ENCODE data around the gene VAV1. TPM values are rescaled to one million over a fixed set of nuclear protein-coding genes. Genes with fewer than 3 reads are reported as not detected.

Gene VAV1
- polyA plus RNA-seq, 3 donors: 1.2 to 6.3 (median 6.0) TPM

GRCh38 chr19:6801485-6802086 is 29.1 kb downstream of the VAV1 start:
- 4 to 9% (median 8%) methylated on average over 18 to 19 of the region's 19 CpGs for WGBS, 3 donors

DNA sequence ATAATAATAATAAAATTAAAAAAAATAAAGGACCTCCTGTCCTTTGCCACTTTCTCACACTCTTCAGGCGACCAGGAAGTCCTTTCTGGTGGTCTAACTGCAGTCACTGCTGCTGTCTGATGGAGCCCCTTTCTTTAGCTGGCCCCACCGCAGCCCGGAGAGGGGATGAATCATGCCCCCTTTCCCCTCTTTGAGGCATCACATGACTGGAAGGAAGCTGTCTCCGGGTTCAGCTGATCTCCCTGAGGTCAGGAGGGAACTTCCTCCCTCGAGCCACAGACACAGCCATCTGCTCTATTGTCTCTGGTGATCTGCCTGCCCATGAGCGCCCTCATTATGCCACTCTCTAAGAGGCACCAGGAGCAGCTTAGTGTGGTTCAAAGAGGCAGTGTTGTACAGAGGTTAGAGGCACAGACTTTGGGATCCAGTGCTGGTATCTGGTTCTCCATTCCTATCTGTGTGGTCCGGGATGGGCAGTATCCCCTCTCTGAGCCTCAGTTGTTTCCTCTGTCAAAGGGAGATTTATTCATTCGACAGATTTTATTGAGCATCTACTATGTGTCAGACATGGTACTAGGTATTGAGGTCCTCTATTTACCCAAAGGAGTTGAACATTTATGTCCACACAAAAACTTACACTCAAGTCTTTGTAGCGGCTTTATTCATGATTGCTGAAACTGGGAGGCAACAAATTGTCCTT is 30.0 kb downstream of the VAV1 start:
- whole genome bisulfite sequencing, 3 donors: 39 to 56% (median 43%) methylated on average over 9 of the region's 9 CpGs
- H3K27ac ChIP-seq (ENCODE audit: low read depth, low read length): no peak overlapping the region

More at GRCh38 chr19:6801485-6802086, 29.1 kb downstream of the VAV1 start:
- H3K27ac ChIP-seq (ENCODE audit: low read depth, low read length): no peak overlapping the region

GRCh38 chr19:6803036-6803404 is 30.5 kb downstream of the VAV1 start:
- WGBS, 3 donors: 65 to 70% (median 69%) methylated on average over 8 of the region's 8 CpGs
- no peak overlapping the region for H3K27ac ChIP-seq (ENCODE audit: low read depth, low read length)

- WGBS, 3 donors: 64 to 92% (median 86%) methylated on average over 4 of the region's 4 CpGs
- no peak overlapping the region for H3K27ac ChIP-seq (ENCODE audit: low read depth, low read length)
Observed at GRCh38 chr19:6806488-6806887, 34.0 kb downstream of the VAV1 start.

- WGBS, 3 donors: 90 to 91% (median 90%) methylated on average over 5 of the region's 5 CpGs
- no peak overlapping the region for H3K27ac ChIP-seq (ENCODE audit: low read depth, low read length)
Observed at GRCh38 chr19:6807291-6807690, 34.8 kb downstream of the VAV1 start.

DNA sequence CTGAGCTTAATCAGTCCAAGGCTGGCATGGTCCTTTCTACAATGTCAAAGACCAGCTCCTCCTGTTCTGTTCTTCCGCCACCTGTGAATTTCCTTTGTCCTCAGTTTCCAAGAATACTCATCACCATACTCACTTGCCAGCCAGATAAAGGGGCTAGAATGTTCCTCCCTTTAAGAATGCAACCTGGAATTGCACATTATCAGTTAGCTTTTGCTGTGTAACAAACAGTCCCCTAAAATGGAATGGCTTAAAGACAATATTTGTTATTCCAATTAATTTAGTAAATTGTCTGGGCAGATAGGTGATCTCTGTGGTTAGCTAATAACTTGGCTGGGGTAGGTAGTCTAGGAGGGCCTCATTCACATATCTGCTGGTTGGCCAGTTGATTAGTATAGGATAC is 36.0 kb downstream of the VAV1 start:
- H3K27ac ChIP-seq (ENCODE audit: low read depth, low read length): no peak overlapping the region
- 90 to 97% (median 93%) methylated on average over 1 of the region's 1 CpG for WGBS, 3 donors

DNA sequence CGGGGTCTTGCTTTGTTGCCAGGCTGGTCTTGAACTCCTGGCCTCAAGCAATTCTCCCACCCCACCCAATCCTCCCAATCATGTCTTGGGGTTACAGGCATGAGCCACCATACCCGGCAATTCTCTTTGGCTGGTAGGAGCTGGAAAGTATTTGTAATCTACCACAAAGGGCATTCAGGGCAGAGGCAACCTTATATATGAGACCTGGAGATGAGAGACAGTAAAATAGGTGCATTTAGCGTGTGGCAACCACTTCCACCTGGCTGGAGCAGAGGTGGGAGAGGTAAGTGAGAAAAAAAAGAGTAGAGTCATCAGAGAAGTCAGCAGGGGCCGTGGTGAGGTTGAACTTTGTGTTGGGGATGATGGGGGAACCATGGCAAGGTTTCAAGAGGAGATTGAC is 36.8 kb downstream of the VAV1 start:
- no peak overlapping the region for H3K27ac ChIP-seq (ENCODE audit: low read depth, low read length)
- 62 to 83% (median 70%) methylated on average over 4 of the region's 4 CpGs for WGBS, 3 donors

GRCh38 chr19:6811378-6811777 is 38.9 kb downstream of the VAV1 start:
- 78 to 89% (median 78%) methylated on average over 3 of the region's 3 CpGs for WGBS, 3 donors
- H3K27ac ChIP-seq (ENCODE audit: low read depth, low read length): no peak overlapping the region

GRCh38 chr19:6811906-6812305 is 39.4 kb downstream of the VAV1 start:
- no peak overlapping the region for H3K27ac ChIP-seq (ENCODE audit: low read depth, low read length)
- 36 to 60% (median 44%) methylated on average over 2 of the region's 2 CpGs for WGBS, 3 donors

- no peak overlapping the region for H3K27ac ChIP-seq (ENCODE audit: low read depth, low read length)
- 77 to 94% (median 89%) methylated on average over 2 of the region's 2 CpGs for WGBS, 3 donors
Observed at GRCh38 chr19:6812612-6813011, 40.1 kb downstream of the VAV1 start.

GRCh38 chr19:6813659-6814058 is 41.2 kb downstream of the VAV1 start:
- 39 to 93% (median 91%) methylated on average over 4 of the region's 4 CpGs for WGBS, 3 donors
- no peak overlapping the region for H3K27ac ChIP-seq (ENCODE audit: low read depth, low read length)

- H3K27ac ChIP-seq (ENCODE audit: low read depth, low read length): no peak overlapping the region
- 78 to 84% (median 81%) methylated on average over 3 of the region's 3 CpGs for WGBS, 3 donors
Observed at GRCh38 chr19:6817179-6817578, 44.7 kb downstream of the VAV1 start.

DNA sequence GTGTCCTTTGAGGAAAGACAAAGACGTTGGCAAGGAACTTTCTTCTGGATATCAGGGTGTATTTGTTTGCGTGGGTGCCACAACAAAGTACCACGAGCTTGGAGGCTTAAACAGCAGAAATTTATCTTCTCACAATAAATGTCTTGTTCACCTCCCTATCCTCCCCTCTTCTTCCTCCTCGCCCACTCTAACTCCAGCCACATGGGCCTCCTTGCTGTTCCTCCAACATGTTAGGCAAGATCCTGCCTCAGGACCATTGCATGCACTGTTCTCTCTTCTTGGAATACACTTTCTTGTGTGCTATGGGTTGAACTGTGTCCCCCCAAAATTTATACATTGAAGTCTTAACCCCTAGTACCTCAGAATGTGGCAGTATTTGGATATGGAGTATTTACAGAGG is 45.7 kb downstream of the VAV1 start:
- H3K27ac ChIP-seq (ENCODE audit: low read depth, low read length): no peak overlapping the region
- 65 to 84% (median 78%) methylated on average over 4 of the region's 4 CpGs for WGBS, 3 donors

- 65 to 84% (median 84%) methylated on average over 2 of the region's 2 CpGs for WGBS, 3 donors
- H3K27ac ChIP-seq (ENCODE audit: low read depth, low read length): no peak overlapping the region
Observed at GRCh38 chr19:6819323-6819722, 46.8 kb downstream of the VAV1 start.

DNA sequence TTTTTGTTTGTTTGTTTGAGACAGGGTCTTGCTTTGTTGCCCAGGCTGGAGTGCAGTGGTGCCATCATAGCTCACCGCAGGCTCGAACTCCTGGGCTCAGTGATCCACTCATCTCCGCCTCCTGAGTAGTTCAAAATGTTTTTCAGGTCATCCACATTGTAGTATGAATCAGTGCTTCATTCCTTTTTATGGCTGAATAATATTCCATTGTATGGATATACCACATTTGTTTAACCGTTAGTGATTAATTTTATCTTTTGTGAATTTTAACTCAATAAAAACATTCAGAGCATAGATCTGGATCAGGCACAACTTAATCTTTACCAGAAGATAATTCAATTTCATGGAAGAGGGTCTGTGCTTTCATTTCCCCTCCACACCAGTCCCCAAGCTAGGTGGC is 47.7 kb downstream of the VAV1 start:
- 95 to 97% (median 97%) methylated on average over 4 of the region's 4 CpGs for WGBS, 3 donors
- no peak overlapping the region for H3K27ac ChIP-seq (ENCODE audit: low read depth, low read length)

GRCh38 chr19:6821639-6822310 is 49.3 kb downstream of the VAV1 start:
- WGBS, 3 donors: 78 to 90% (median 88%) methylated on average over 16 to 17 of the region's 17 CpGs

GRCh38 chr19:6822311-6822670 is 49.8 kb downstream of the VAV1 start:
- no peak overlapping the region for H3K27ac ChIP-seq (ENCODE audit: low read depth, low read length)
- 50 to 79% (median 71%) methylated on average over 23 to 25 of the region's 25 CpGs for WGBS, 3 donors

More at GRCh38 chr19:6821639-6822310, 49.3 kb downstream of the VAV1 start:
- no peak overlapping the region for H3K27ac ChIP-seq (ENCODE audit: low read depth, low read length)

- 76 to 82% (median 79%) methylated on average over 12 of the region's 12 CpGs for WGBS, 3 donors
- H3K27ac ChIP-seq (ENCODE audit: low read depth, low read length): no peak overlapping the region
Observed at GRCh38 chr19:6825076-6825774, 52.7 kb downstream of the VAV1 start.

- H3K27ac ChIP-seq (ENCODE audit: low read depth, low read length): no peak overlapping the region
- WGBS, 3 donors: 76 to 89% (median 85%) methylated on average over 15 of the region's 15 CpGs
Observed at GRCh38 chr19:6826281-6826920, 53.9 kb downstream of the VAV1 start.
